GM21825 (cell line): ENCODE data around the gene FIBCD1.
"Not testable (repeated sequence)": the region's sequence is repeated elsewhere in the genome, so short reads cannot be mapped to it uniquely, and the experiment has no call there.

Experiments
- ATAC-seq: cut with Tn5 transposase; IDR thresholded peaks from one replicate; pipeline ENCODE4 v1.9.1; 2021; ENCODE audit warnings: mild to moderate bottlenecking, moderate library complexity; ENCODE audit not compliant: unreplicated experiment

FIBCD1 gene

DNA sequence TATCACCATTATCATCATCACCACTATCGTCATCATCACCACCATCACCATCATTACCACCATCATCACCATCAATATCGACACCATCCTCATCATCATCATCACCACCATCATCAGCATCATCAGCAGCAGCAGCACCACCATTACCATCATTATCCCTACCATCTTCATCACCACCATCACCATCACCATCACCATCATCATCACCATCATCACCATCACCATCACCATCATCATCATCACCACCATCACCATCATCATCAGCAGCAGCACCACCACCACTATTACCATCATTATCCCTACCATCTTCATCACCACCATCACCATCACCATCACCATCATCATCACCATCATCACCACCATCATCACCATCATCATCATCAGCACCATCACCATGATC lies 15.9 kb upstream of the FIBCD1 start:
- not testable (repeated sequence) for ATAC-seq

GRCh38 chr9:130954317-130954716 lies 15.3 kb upstream of the FIBCD1 start:
- no peak for ATAC-seq

DNA sequence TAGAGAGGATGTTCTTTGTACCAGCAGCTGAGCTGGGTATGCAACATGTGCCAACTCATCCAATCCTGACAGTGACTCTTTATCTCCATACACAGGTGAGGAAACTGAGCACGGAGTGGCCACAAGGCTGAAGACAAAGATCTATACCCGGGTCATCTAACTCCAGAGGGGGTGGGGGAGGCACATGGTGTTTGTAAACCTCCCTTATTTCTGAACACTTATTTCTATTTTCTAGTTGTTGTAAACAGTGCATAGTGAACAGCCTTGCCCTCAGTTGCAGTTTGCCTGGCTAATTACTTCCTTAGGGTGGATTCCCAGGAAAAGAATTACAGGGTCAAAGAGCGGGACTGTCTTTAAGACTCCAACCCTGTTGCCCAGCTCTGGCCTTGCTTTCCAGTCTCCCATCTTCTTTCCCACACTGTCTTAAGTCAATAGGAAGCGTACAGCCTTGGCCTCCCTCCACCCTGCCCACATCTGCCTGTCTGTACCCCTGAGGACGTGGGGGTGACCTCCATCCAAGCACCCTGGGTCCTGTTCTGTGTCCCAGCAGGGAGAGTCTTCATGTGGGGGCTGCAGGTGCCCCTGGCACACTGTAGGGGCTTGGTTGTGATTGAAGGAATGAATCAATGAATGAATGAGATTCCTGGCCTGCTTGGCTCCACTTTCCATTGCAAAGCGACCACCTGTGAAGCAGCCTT lies 13.2 kb upstream of the FIBCD1 start:
- no peak for ATAC-seq

- no peak for ATAC-seq
Measured at GRCh38 chr9:130950039-130950311, 10.9 kb upstream of the FIBCD1 start.

GRCh38 chr9:130949188-130950038 lies 10.4 kb upstream of the FIBCD1 start:
- ATAC-seq, result no peak

DNA sequence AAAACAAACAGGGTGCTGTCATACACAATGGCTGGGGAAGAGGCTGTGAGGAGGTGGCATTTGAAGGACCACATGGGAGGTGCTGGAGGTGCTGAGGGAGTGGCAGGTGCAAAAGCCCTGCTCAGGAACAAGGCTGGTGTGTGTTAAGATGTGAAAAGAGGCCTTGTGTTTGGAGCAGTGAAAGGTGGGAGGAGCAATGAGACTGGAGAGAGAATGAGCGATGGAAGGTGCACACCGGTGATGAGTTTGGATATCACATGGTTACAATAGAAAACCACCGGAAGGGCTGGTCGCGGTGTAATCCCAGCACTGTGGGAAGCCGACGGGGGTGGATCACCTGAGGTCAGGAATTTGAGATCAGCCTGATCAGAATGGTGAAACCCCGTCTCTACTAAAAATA lies 9.2 kb upstream of the FIBCD1 start:
- ATAC-seq, result no peak

- no peak for ATAC-seq
Measured at GRCh38 chr9:130947618-130948140, 8.6 kb upstream of the FIBCD1 start.

DNA sequence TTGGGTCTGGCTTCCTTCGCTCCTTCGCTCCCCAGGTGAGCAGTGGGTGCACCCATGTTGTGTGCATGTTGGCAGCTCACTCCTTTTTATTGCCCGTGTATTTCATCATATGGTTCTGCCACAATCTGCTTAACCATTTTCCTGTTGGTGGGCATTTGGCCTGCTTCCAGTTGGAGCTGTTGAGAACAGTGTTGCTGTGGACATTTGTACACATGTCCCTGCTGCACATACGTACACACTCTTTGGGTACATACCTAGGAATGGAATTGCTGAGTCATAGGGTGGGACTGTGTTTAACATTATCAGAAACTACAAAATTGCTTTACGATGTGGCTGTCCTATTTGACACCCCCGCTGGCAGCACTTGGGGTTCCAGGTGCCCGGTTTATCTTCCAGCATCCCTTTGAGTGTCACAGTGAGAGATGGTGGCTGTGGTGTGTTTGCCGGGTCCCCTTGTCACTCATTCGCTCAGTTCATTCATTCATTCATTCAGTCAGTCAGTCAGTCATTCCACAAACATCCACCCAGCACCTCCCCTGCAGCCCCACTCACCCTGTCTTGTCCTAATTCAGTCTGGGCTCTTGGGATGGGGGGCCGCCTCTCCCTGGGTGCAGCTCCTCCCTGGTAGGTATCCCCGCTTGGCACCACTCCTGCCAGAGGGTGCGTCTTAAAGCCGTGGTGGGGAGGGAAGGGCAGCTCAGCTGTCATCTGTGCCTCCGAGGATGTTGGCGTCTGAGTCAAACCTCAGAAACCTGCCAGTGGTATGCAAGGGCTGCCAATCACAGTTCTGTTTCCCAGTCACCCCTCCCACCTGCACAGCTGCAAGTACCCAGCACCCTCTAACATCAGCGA lies 7.9 kb upstream of the FIBCD1 start:
- ATAC-seq, result no peak

- no peak for ATAC-seq
Measured at GRCh38 chr9:130945173-130945572, 6.1 kb upstream of the FIBCD1 start.

GRCh38 chr9:130944510-130945058 lies 5.5 kb upstream of the FIBCD1 start:
- ATAC-seq, result no peak

GRCh38 chr9:130943777-130944176 lies 4.7 kb upstream of the FIBCD1 start:
- ATAC-seq, result no peak

DNA sequence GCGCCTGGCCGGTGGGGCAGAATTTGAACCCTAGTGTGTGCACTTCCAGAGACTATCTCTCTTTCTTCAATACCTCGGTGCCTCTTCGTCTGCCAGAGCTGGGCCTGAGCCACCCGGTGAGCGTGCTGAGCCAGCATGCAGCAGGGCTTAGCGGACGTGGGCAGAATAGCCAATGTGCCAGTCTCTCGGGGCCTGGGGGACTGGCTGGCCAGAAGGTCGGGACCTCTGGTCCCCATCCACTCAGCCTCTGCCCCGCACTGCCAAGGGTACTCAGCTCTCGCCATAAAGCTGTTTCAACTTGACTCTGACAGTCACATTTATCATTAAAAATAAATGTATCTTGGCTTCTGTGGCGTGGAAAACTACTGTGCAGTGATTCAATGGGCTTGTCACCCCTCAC lies 4.2 kb upstream of the FIBCD1 start:
- no peak for ATAC-seq

- ATAC-seq, result no peak
Measured at GRCh38 chr9:130942679-130943078, 3.6 kb upstream of the FIBCD1 start.

DNA sequence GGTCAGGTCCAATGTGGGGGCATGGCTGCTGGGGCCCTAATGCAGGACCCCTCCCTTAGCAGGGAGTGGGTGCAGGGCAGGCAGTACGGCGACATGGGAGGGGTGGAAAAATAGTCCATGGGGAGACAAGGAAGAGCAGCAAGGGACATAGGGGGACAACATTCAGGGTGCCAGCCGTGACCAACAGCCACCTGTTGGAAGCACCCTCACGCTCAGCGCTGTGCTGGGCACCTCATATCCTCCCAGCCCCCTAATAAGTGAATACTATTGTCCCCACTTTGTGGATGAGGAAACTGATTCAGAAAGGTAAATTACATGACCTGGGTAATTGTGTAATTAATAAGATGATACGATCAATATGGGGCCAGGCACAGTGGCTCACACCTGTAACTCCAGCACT lies 3.0 kb upstream of the FIBCD1 start:
- no peak for ATAC-seq

- ATAC-seq, result peak; percentile 72
Measured at GRCh38 chr9:130940693-130941576, 1.9 kb upstream of the FIBCD1 start.

- no peak for ATAC-seq
Measured at GRCh38 chr9:130940027-130940549, 1.0 kb upstream of the FIBCD1 start.

DNA sequence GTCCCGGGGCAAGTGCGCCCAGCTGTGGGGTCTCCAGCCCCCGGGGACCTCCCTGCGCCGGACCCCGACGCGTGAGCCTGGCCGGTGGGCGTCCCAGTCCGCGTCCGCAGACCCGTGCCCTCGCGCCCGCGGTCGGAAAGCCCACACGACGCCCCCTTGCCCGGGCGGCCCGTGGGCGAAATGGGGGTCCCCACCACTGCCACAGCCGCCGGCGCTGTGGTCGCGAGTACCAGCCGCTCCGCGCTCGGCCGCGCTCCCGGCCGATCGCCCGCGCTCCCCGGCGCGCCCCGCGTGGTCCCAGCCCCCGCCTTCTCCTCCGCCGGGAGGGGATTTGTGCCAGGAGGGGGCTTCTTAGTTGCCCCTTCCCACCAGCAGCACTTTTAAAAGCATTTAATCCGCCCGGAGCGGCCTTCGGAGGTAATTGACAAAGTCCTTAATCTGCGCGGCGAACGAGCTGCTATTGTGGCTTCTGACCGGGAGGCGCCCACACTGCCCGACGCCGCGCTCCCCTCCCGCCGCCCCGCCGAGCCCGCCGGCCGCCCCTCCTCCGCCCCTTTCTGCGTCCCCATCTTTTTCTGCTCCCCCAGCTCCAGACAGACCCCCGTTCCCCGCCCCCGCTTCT lies 469 bp upstream of the FIBCD1 start:
- ATAC-seq, result no peak

GRCh38 chr9:130938184-130938651 lies 829 bp downstream of the FIBCD1 start:
- ATAC-seq, result no peak
